Karpas-422 (cell line): ENCODE results near the gene TOGARAM2. TPM values are rescaled to one million over a fixed set of nuclear protein-coding genes. Genes with fewer than 3 reads are reported as not detected.
A peak's percentile ranks its signal among the peaks of the same experiment; 100 is the strongest.

Source experiments
- DNase-seq: peaks from one replicate; pipeline ENCODE4 v3.0.0-alpha.2; 2015
- H2AFZ ChIP-seq: fragments of 200-600 bp; sonication (generic); 2 replicates; pipeline ENCODE4 v1.6.1; 2014; ENCODE audit warnings: antibody characterized with exemption, low read length, mixed read lengths
- H3K27ac ChIP-seq: fragments of 200-600 bp; sonication (generic); 2 replicates; pipeline ENCODE4 v1.5.1; 2014; ENCODE audit warnings: mild to moderate bottlenecking, low read length, moderate library complexity
- H3K27me3 ChIP-seq: fragments of 200-600 bp; sonication (generic); 2 replicates; pipeline ENCODE4 v1.6.1; 2014; ENCODE audit warnings: low read length, mixed read lengths
- H3K36me3 ChIP-seq: fragments of 200-600 bp; sonication (generic); 2 replicates; pipeline ENCODE4 v1.6.1; 2014; ENCODE audit warnings: low read length, mixed read lengths; ENCODE audit not compliant: insufficient read depth
- H3K4me1 ChIP-seq: fragments of 200-600 bp; sonication (generic); 2 replicates; pipeline ENCODE4 v1.6.1; 2014; ENCODE audit warnings: mild to moderate bottlenecking, low read length, mixed read lengths
- H3K4me2 ChIP-seq: fragments of 200-600 bp; sonication (generic); 2 replicates; pipeline ENCODE4 v1.6.1; 2014; ENCODE audit warnings: low read length, low read depth, mild to moderate bottlenecking; ENCODE audit not compliant: poor library complexity, severe bottlenecking
- H3K4me3 ChIP-seq: fragments of 200-600 bp; sonication (generic); 2 replicates; pipeline ENCODE4 v1.5.1; 2014; ENCODE audit warnings: mild to moderate bottlenecking, antibody characterized with exemption, low read length, mixed read lengths
- H3K79me2 ChIP-seq: fragments of 200-600 bp; sonication (generic); 2 replicates; pipeline ENCODE4 v1.6.1; 2014; ENCODE audit warnings: mild to moderate bottlenecking, low read length, mixed read lengths
- H3K9ac ChIP-seq: fragments of 200-600 bp; sonication (generic); 2 replicates; pipeline ENCODE4 v1.6.0; 2014; ENCODE audit warnings: low read length
- H3K9me2 ChIP-seq: fragments of 200-600 bp; sonication (generic), shearing (Covaris generic); replicated peaks from 2 replicates; pipeline ENCODE4 v1.6.0; 2014; ENCODE audit warnings: mild to moderate bottlenecking, low read length, moderate library complexity; ENCODE audit not compliant: insufficient read depth
- H3K9me3 ChIP-seq: fragments of 300-700, 200-600 bp; sonication (generic); 2 replicates; pipeline ENCODE4 v1.6.1; 2014; ENCODE audit warnings: low read length, mixed read lengths
- H4K20me1 ChIP-seq: fragments of 200-600 bp; sonication (generic); 2 replicates; pipeline ENCODE4 v1.6.1; 2014; ENCODE audit warnings: mild to moderate bottlenecking, antibody characterized with exemption, low read length, low read depth; ENCODE audit not compliant: insufficient read depth
- total RNA-seq: library from RNA; depleted of rRNA; stranded (reverse); fragments of >200 nt; shearing (Covaris generic); gene quantifications from 2 replicates; pipeline ENCODE4 v1.2.3, GENCODE V29; 2014; ENCODE audit warnings: low replicate concordance; rRNA removed

The TOGARAM2 gene
- not detected in 2 replicates for total RNA-seq

- H3K4me1 ChIP-seq = no peaks in the 10 kb centered on the region
- H3K4me3 ChIP-seq = no peak within 1 kb of the TSS
- no peaks in the 10 kb centered on the region for H3K79me2 ChIP-seq
- H3K9me3 ChIP-seq = no peaks in the 10 kb centered on the region
- H3K9me2 ChIP-seq = no peaks in the 10 kb centered on the region
- H4K20me1 ChIP-seq = no peaks in the 10 kb centered on the region
- H3K27me3 ChIP-seq = no peaks in the 10 kb centered on the region
- H3K9ac ChIP-seq = no peak within 1 kb of the TSS
- no peak within 1 kb of the TSS for H3K27ac ChIP-seq
- DNase-seq = no peak
- no peak within 1 kb of the TSS for H3K4me2 ChIP-seq
- no peaks in the 10 kb centered on the region for H3K36me3 ChIP-seq
- H2AFZ ChIP-seq = no peak within 1 kb of the TSS
These were observed at the start of gene TOGARAM2 for GRCh38 chr2:28981016-28981441. Gene TOGARAM2, plus strand, starts transcription at chr2:28981298. Its CDS starts 13,537 bp downstream, at chr2:28994835.

GRCh38 chr2:28934769-28935168 is 46.3 kb upstream of the TOGARAM2 start:
- no peak overlapping the region for H2AFZ ChIP-seq
- no peaks in the 10 kb centered on the region for H3K9me3 ChIP-seq
- peaks cover 69% of the 10 kb centered on the region for H3K79me2 ChIP-seq
- H3K9ac ChIP-seq = no peak overlapping the region
- no peaks in the 10 kb centered on the region for H3K27me3 ChIP-seq
- peaks cover 79% of the 10 kb centered on the region for H3K36me3 ChIP-seq
- H3K4me2 ChIP-seq = no peak overlapping the region
- peaks cover 21% of the 10 kb centered on the region for H4K20me1 ChIP-seq
- DNase-seq = no peak
- no peaks in the 10 kb centered on the region for H3K9me2 ChIP-seq
- H3K4me3 ChIP-seq = no peak overlapping the region
- no peak overlapping the region for H3K27ac ChIP-seq
- no peaks in the 10 kb centered on the region for H3K4me1 ChIP-seq

DNA sequence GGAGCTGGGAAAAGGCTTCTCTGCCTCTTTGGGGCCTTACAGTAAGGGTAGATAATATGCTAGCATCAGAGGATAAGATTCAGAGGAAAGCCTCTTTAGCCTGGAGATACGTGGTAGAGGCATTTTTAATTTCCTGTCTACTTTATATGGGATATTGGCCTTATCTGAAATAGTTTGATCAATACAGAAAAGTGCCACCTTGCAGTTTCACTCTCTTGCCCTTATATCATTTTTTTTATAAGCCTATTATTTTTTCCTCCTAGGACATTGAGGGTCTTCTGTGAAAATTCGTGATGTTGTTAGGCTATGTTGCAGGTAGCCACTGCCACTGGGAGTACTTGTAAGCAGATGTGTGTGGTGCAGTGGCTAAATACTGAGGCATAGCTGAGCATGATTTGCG is 40.1 kb upstream of the TOGARAM2 start:
- H3K4me3 ChIP-seq = no peak overlapping the region
- H3K27ac ChIP-seq = no peak overlapping the region
- H3K36me3 ChIP-seq = peaks cover 88% of the 10 kb centered on the region
- H3K4me2 ChIP-seq = no peak overlapping the region
- H3K9ac ChIP-seq = no peak overlapping the region
- H2AFZ ChIP-seq = no peak overlapping the region
- H3K27me3 ChIP-seq = no peaks in the 10 kb centered on the region
- H3K79me2 ChIP-seq = peaks cover 25% of the 10 kb centered on the region
- H3K9me3 ChIP-seq = no peaks in the 10 kb centered on the region
- H3K4me1 ChIP-seq = no peaks in the 10 kb centered on the region
- H4K20me1 ChIP-seq = peaks cover 34% of the 10 kb centered on the region
- no peaks in the 10 kb centered on the region for H3K9me2 ChIP-seq
- DNase-seq = no peak

- H3K9ac ChIP-seq = no peak overlapping the region
- H3K79me2 ChIP-seq = peaks cover 6% of the 10 kb centered on the region; the same call in 1 of the 2 replicates
- no peak for DNase-seq
- H3K36me3 ChIP-seq = peaks cover 84% of the 10 kb centered on the region
- H3K9me3 ChIP-seq = no peaks in the 10 kb centered on the region
- H3K27ac ChIP-seq = no peak overlapping the region
- no peak overlapping the region for H3K4me3 ChIP-seq
- no peak overlapping the region for H2AFZ ChIP-seq
- no peaks in the 10 kb centered on the region for H3K9me2 ChIP-seq
- no peak overlapping the region for H3K4me2 ChIP-seq
- H3K4me1 ChIP-seq = no peaks in the 10 kb centered on the region
- no peaks in the 10 kb centered on the region for H3K27me3 ChIP-seq
- peaks cover 32% of the 10 kb centered on the region for H4K20me1 ChIP-seq
These were observed 36.4 kb upstream of the TOGARAM2 start for GRCh38 chr2:28944535-28945248.

DNA sequence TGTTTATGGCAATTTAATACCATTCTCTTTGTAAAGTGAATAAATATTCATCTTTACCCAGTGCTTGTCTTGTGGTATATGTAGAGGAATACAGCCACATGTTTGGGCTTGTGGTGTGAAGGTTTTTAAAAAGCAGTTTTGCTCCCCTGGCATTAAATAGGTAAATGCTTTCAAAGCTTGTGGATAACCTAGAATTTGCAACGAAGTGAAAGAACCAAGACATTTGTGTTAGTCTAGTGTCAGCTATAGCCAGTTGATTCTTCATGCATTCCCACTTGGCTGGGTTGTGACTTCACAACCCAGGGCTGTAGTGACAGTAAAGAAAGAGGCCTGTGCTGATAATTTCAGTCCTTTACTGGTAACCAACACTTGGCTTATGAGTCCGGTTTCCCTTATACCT is 32.9 kb upstream of the TOGARAM2 start:
- Histone ChIP-seq H3K9ac (no peak overlapping the region), H3K27me3 (no peaks in the 10 kb centered on the region), H3K4me3 (no peak overlapping the region), H4K20me1 (peaks cover 38% of the 10 kb centered on the region), H3K36me3 (peaks cover 55% of the 10 kb centered on the region), H3K27ac (no peak overlapping the region), H3K4me1 (no peaks in the 10 kb centered on the region), H3K4me2 (no peak overlapping the region), H2AFZ (no peak overlapping the region), H3K79me2 (0 out of 2 replicates have a peak, but pooled peaks cover 3% of the 10 kb centered on the region), H3K9me2 (no peaks in the 10 kb centered on the region), H3K9me3 (no peaks in the 10 kb centered on the region)
- DNase-seq = no peak

DNA sequence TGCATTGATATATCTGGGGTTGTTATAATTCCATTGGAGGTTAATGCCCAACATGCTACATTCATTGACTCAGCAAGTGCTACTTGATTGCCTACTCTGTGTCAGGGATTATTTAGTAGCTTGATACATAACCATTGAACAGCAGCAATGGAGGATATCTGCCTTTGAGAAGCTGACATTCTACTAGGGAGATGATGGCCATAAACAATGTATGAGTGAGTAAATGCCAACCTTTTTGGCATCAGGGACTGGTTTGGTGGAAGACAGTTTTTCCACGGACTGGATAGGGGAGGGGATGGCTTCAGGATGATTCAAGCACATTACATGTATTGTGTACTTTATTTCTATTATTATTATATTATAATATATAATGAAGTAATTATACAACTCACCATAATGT is 31.9 kb upstream of the TOGARAM2 start:
- no peak for DNase-seq
- Histone ChIP-seq H4K20me1 (peaks cover 31% of the 10 kb centered on the region), H3K9me2 (no peaks in the 10 kb centered on the region), H3K36me3 (peaks cover 45% of the 10 kb centered on the region), H3K4me1 (no peaks in the 10 kb centered on the region), H3K4me2 (no peak overlapping the region), H3K79me2 (0 out of 2 replicates have a peak, but pooled peaks cover 3% of the 10 kb centered on the region), H3K9me3 (no peaks in the 10 kb centered on the region), H3K27ac (no peak overlapping the region), H3K27me3 (no peaks in the 10 kb centered on the region), H3K9ac (no peak overlapping the region), H3K4me3 (no peak overlapping the region), H2AFZ (no peak overlapping the region)

GRCh38 chr2:28949617-28950305 is 31.3 kb upstream of the TOGARAM2 start:
- peak; percentile 62 for DNase-seq
- H3K9ac ChIP-seq = no peak overlapping the region

DNA sequence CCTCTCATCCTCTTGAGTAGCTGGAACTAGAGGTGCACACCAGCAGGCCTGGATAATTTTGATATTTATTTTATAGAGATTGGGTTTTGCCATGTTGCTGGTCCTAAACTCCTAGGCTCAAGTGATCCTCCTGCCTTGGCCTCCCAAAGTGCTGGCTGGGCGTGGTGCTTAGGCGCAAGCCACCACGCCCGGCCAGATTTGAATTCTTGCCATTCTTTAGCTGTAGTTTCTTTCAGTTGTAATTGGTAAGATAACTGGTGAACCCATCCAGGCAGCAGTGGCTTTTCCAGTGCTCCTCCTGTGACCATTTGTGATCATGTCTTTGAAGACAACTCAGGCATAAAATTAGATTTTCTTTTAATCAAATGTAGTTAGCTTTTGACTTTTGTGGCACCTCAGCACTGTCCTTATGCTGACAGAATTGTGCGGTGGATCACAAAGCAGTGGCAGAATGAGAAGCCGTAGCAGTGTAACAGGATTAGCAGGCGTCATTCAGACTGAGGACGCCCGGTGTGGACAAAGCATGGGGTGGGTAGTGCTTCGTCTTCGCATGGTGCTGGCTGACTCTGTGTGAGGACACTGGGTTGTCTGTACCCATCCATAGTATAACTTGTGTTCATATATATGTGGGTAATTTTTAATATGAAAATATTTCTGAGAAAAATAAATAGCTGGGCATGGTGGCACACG is 30.0 kb upstream of the TOGARAM2 start:
- Histone ChIP-seq H3K27me3 (no peaks in the 10 kb centered on the region), H3K27ac (no peak overlapping the region), H3K4me3 (no peak overlapping the region), H3K9ac (no peak overlapping the region), H3K9me3 (no peaks in the 10 kb centered on the region), H4K20me1 (peaks cover 17% of the 10 kb centered on the region), H3K79me2 (no peaks in the 10 kb centered on the region), H3K36me3 (peaks cover 26% of the 10 kb centered on the region), H3K4me1 (peaks cover 11% of the 10 kb centered on the region), H2AFZ (no peak overlapping the region), H3K4me2 (no peak overlapping the region), H3K9me2 (no peaks in the 10 kb centered on the region)
- DNase-seq = no peak

More at GRCh38 chr2:28949617-28950305, 31.3 kb upstream of the TOGARAM2 start:
- H3K9me2 ChIP-seq = no peaks in the 10 kb centered on the region
- H3K27me3 ChIP-seq = no peaks in the 10 kb centered on the region
- no peak overlapping the region for H3K27ac ChIP-seq
- H3K4me3 ChIP-seq = no peak overlapping the region
- H3K79me2 ChIP-seq = no peaks in the 10 kb centered on the region
- H2AFZ ChIP-seq = no peak overlapping the region
- H3K4me1 ChIP-seq = no peaks in the 10 kb centered on the region
- H3K9me3 ChIP-seq = no peaks in the 10 kb centered on the region
- peaks cover 39% of the 10 kb centered on the region for H3K36me3 ChIP-seq
- H3K4me2 ChIP-seq = no peak overlapping the region
- peaks cover 26% of the 10 kb centered on the region for H4K20me1 ChIP-seq
